Measurements from ENCODE around the gene COPS3. TPM values are rescaled to one million over a fixed set of nuclear protein-coding genes. Genes with fewer than 3 reads are reported as not detected.

The COPS3 gene
- total and polyA plus RNA-seq, 9 of the 15 experiments (the other 6 are each of a cell fraction or from before 2014, with no cell fraction given) = 92.4 to 295 (median 167) TPM

DNA sequence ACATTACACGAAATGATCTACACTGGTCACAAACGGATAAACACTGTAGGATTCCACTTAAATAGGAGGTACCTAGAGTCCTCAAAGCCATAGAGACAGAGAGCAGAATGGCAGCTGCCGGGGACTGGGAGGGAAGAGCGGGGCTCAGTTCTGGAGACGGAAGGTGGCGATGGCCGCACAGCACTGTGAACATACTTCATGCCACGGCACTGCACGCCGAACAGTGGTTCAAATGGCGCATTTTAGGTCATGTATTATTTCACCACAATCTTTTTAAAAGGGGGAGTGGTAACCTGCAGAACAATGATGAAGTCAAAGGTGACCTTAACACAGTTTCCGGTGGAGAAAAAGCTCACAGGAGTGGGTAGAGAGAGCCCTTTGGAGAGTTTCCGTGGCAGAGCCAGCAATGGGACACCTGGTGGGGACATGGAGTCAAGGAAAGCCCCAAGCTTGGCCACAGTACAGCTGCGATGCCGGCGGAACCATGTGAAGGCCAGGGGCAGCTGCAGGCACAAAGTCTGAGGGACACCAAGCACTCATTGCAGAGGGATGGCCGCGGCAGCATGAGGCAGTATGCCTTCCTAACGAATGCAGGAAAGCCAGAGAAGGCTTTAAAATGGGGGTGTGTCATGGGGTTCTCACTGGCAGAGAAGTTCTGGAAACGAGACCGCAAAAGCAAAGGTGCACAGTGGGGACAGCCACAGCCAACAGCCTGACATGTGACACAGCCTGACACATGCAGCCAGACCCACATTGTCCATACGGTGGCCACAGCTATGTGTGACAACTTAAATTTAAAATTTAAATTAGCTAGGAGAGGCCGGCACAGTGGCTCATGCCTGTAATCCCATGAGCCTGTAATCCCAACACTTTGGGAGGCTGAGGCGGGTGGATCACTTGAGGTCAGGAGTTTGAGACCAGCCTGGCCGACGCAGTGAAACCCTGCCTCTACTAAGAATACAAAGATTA is 51.3 kb downstream of the COPS3 start:
- 93% methylated on average over 26 of the region's 26 CpGs for WGBS (ENCODE audit: insufficient coverage, low coverage, missing lambda C conversion rate)
- Histone ChIP-seq H3K27me3 (ENCODE audit: control insufficient read depth in 2 of 2, insufficient read depth in 2 of 2, low read length in 2 of 2) (no peaks in the 10 kb centered on the region), H3K9me3 (replicated peaks; ENCODE audit: control insufficient read depth, insufficient read depth, low read depth, low read length) (no peaks in the 10 kb centered on the region), H3K27ac (ENCODE audit: extremely low read depth, low read depth, low read length) (no peak overlapping the region), H3K9ac (ENCODE audit: insufficient read depth in 1 of 2, low read depth in 2 of 2, low read length in 2 of 2) (no peak overlapping the region; a peak in 1 of 4 replicates), H4K20me1 (replicated peaks; ENCODE audit: control insufficient read depth, insufficient read depth, low read length) (no peaks in the 10 kb centered on the region), H3K4me3 (no peak overlapping the region), H3K4me1 (replicated peaks in 1 of 2; ENCODE audit: control insufficient read depth in 2 of 2, insufficient read depth in 2 of 2, low read length in 2 of 2) (peaks cover 0 to 5% of the 10 kb centered on the region in 2 experiments; a peak in 1 of 5 replicates), H3K9me1 (ENCODE audit: control insufficient read depth, insufficient read depth, low read length) (no peaks in the 10 kb centered on the region), H3K4me2 (ENCODE audit: insufficient read depth, low read length) (no peak overlapping the region), H3K79me2 (ENCODE audit: control insufficient read depth, insufficient read depth, low read length) (peaks cover 16% of the 10 kb centered on the region), H3K36me3 (ENCODE audit: control insufficient read depth, insufficient read depth, low read length) (peaks cover 75% of the 10 kb centered on the region), H2AFZ (ENCODE audit: low read depth, low read length) (no peak overlapping the region)
- BruUV-seq (replicated peaks) = no TSS peak
- ChIA-PET POLR2A (interaction anchor here (0.6 to 0.8 kb wide), 2 partner anchors 9 to 15 kb away, joined by 3 to 5 read pairs; no protein-coding TSS in a partner anchor), CTCF (ENCODE audit: low intra/inter-chr PET ratio) (no interaction called here)
- in situ Hi-C loops (cut with MboI) (no loop called here), intact Hi-C loops (cut with micrococcal nuclease) (no loop called here)
- DNase-seq (ENCODE audit: extremely low read depth in 1 of 4, low spot score in 3 of 4) (no peak), FAIRE-seq (no peak), ATAC-seq (no peak)
- no peak for TF ChIP-seq NR2F6 (CRISPR knock-in tag; IDR thresholded peaks at IDR 0.05)
- no peak for TF ChIP-seq ATF6 (CRISPR knock-in tag; IDR thresholded peaks at IDR 0.05)
- TF ChIP-seq TCFL5 (CRISPR knock-in tag; conservative IDR thresholded peaks at IDR 0.05) = no peak
- TF ChIP-seq ZNF175 (CRISPR knock-in tag; IDR thresholded peaks at IDR 0.05; ENCODE audit: low read depth) = no peak
- no peak for TF ChIP-seq RBM22 (IDR thresholded peaks at IDR 0.05; ENCODE audit: low read depth, low read length, poor library complexity, severe bottlenecking)
- no peak for TF ChIP-seq ZKSCAN8 (CRISPR knock-in tag; IDR thresholded peaks at IDR 0.05)
- TF ChIP-seq, protein P1, sequence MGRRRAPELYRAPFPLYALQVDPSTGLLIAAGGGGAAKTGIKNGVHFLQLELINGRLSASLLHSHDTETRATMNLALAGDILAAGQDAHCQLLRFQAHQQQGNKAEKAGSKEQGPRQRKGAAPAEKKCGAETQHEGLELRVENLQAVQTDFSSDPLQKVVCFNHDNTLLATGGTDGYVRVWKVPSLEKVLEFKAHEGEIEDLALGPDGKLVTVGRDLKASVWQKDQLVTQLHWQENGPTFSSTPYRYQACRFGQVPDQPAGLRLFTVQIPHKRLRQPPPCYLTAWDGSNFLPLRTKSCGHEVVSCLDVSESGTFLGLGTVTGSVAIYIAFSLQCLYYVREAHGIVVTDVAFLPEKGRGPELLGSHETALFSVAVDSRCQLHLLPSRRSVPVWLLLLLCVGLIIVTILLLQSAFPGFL (CRISPR knock-in tag; IDR thresholded peaks at IDR 0.05) = no peak

All from K562 (cell line).